Upper lobe of right lung (tissue), 1 donor: ENCODE measurements around the gene RASSF1. TPM values are rescaled to one million over a fixed set of nuclear protein-coding genes. Genes with fewer than 3 reads are reported as not detected.

ENCODE experiments used
- ATAC-seq: fragments of 200-7000 bp; cut with Tn5 transposase; one replicate; pipeline ENCODE4 v1.9.1; 2020; ENCODE audit warnings: mild to moderate bottlenecking, moderate library complexity
- DNase-seq: peaks from one replicate; pipeline ENCODE4 v3.0.0-alpha.2; 2020
- H3K27ac ChIP-seq: fragments of 200-600 bp; one replicate; pipeline ENCODE4 v1.8.0; 2022
- H3K27me3 ChIP-seq: fragments of 200-600 bp; one replicate; pipeline ENCODE4 v1.8.0; 2022; ENCODE audit warnings: mild to moderate bottlenecking
- H3K36me3 ChIP-seq: fragments of 200-600 bp; one replicate; pipeline ENCODE4 v1.8.0; 2022
- H3K4me1 ChIP-seq: fragments of 200-600 bp; one replicate; pipeline ENCODE4 v1.8.0; 2022
- H3K4me3 ChIP-seq: fragments of 200-600 bp; one replicate; pipeline ENCODE4 v1.8.0; 2022; ENCODE audit warnings: mild to moderate bottlenecking
- H3K9me3 ChIP-seq: fragments of 200-600 bp; one replicate; pipeline ENCODE4 v1.8.0; 2022
- CTCF ChIP-seq: fragments of 200-600 bp; IDR thresholded peaks from one replicate; pipeline ENCODE4 v1.8.0; 2022; ENCODE audit warnings: antibody characterized with exemption
- intact Hi-C: fragments of 100-400 bp; cut with DNase I; formaldehyde crosslinking; loops from one replicate; pipeline ENCODE4 v1.11.0; 2022
- total RNA-seq: library from RNA; stranded (reverse); fragmentation: NEBNext Ultra II Directional; extraction: Animal tissue kit (Norgen Biotek cat#: 25700); gene quantifications from one replicate; pipeline ENCODE4 v1.2.1, GENCODE V29; 2021
- donor health status: DM: no; HTN: yes; CAD: no; lungs with severe emphysema.

Gene RASSF1
- total RNA-seq, 1 donor from 2014 or later = 39.1 TPM

DNA sequence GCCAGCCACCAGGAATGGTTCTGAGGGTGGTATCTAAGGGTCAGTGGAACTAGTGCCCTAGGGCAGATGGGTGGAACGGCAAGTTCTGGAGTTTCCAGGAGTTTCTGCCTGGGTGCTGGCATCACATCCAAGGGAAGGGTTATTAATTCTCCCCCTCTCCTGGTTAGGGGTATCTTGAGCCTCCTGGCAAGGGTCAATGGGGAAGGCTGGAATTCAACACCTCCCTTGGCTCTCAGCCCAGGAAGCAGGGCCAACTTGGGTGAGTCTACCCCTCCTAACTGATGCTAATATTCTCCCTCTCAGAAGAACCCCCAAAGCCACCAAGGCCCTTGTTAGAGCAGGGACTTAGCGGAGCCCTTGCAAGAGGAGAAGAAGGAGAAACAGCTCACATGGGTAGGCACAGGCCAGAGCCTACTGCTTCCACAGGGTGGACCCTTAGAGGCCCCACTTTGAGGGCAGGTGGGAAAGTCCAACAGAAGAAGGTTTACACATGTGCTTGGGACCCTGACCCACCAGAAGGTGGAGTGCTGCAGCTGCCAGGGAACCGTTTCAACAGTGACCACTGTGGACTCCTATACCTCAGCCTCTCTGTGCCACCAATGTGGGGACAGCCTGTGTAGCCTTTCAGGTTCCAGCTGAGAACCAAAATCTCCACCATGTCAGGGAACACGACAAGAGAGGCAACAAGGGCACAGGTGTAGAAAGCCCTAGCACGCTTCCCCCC, 15.4 kb upstream of the RASSF1 start:
- TF ChIP-seq CTCF = no peak
- Histone ChIP-seq H3K4me3 (peak overlapping the region; percentile 89), H3K9me3 (no peaks in the 10 kb centered on the region), H3K36me3 (peaks cover 36% of the 10 kb centered on the region), H3K27me3 (no peaks in the 10 kb centered on the region), H3K27ac (peak overlapping the region; percentile 17), H3K4me1 (peaks cover 44% of the 10 kb centered on the region)
- DNase-seq = no peak
- ATAC-seq = no peak
- intact Hi-C loops = no loop called here

GRCh38 chr3:50354850-50355249, 14.2 kb upstream of the RASSF1 start:
- TF ChIP-seq CTCF = no peak
- no peaks in the 10 kb centered on the region for H3K27me3 ChIP-seq
- intact Hi-C loops = no loop called here
- no peaks in the 10 kb centered on the region for H3K9me3 ChIP-seq
- DNase-seq = no peak
- peaks cover 47% of the 10 kb centered on the region for H3K4me1 ChIP-seq
- H3K27ac ChIP-seq = no peak overlapping the region
- H3K4me3 ChIP-seq = no peak overlapping the region
- peaks cover 36% of the 10 kb centered on the region for H3K36me3 ChIP-seq
- no peak for ATAC-seq

DNA sequence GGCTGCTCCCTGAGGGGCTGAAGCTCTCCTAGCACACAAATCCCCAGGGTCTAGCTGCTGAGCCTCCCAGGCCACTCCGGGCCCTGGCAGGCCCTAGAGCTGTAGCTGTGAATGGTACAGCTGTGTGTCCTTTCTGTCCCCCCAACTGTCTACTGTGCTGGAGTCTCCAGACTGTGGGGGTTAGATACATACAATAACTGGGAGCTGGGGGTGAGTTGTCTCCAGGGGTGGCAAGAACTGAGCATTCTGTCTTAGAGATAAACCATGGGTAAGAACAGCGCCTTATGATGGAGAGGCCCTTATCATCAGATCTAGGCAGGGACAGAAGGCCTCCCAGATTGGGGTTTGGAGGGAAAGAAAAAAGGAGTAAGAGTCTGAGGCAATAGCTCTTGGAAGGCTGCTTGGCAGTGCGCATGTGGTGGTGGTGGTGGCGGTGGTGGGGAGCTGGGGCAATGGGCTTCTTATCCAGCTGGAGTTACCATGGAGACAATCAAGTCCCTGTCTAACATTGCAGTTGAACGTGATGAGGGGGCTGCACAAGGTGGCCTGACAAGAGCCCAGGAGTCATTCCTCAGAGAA, 13.6 kb upstream of the RASSF1 start:
- Histone ChIP-seq H3K4me1 (peaks cover 53% of the 10 kb centered on the region), H3K4me3 (no peak overlapping the region), H3K9me3 (no peaks in the 10 kb centered on the region), H3K36me3 (peaks cover 36% of the 10 kb centered on the region), H3K27ac (no peak overlapping the region), H3K27me3 (no peaks in the 10 kb centered on the region)
- DNase-seq (no peak), ATAC-seq (no peak)
- intact Hi-C loops = no loop called here
- TF ChIP-seq CTCF = no peak

DNA sequence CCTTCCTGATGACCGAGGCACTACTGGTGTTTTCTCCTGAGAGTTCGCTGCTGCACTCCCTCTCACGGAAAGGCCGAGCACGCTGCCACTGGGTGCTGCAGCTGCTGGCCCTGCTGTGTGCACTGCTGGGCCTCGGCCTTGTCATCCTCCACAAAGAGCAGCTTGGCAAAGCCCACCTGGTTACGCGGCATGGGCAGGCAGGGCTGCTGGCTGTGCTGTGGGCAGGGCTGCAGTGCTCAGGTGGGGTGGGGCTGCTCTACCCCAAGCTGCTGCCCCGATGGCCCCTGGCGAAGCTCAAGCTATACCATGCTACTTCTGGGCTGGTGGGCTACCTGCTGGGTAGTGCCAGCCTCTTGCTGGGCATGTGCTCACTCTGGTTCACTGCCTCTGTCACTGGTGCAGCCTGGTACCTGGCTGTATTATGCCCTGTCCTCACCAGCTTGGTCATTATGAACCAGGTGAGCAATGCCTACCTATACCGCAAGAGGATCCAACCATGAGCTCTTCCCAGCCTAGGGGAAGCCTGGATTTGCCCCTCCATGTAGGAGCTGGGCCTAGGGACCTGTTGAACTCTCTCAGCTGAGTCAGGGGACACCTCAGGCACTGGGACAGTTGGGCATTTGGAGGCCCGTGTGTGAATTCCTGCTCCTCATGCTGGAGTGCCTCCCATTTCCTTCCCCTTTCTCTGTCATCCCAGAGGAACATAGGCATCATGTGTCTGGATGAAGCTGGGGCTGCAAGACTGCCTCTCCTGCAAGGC, 12.8 kb upstream of the RASSF1 start:
- peaks cover 54% of the 10 kb centered on the region for H3K4me1 ChIP-seq
- TF ChIP-seq CTCF = no peak
- no peak overlapping the region for H3K27ac ChIP-seq
- no peak for DNase-seq
- intact Hi-C loops = no loop called here
- no peaks in the 10 kb centered on the region for H3K27me3 ChIP-seq
- no peaks in the 10 kb centered on the region for H3K9me3 ChIP-seq
- peaks cover 45% of the 10 kb centered on the region for H3K36me3 ChIP-seq
- no peak for ATAC-seq
- no peak overlapping the region for H3K4me3 ChIP-seq

DNA sequence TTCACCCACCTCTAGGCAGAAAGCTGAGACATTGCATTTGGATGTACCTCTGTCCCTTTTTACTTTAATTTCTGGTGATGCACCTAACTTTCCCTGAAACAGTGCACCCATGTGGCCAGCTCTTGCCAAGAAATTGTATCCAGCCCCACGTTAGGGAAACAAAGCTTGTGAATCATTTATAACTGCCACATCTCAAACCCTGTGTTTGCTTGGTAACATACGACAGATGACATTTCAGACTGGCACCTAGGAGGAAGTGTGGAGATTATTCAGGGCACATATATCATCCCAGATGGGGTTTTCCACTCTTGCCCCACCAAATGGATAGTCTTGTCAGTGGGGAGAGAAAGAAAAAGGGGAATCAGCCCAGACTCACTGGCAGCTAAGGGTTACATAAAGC, 12.1 kb upstream of the RASSF1 start:
- Histone ChIP-seq H3K4me3 (no peak overlapping the region), H3K9me3 (no peaks in the 10 kb centered on the region), H3K36me3 (peaks cover 51% of the 10 kb centered on the region), H3K4me1 (peaks cover 48% of the 10 kb centered on the region), H3K27me3 (no peaks in the 10 kb centered on the region), H3K27ac (no peak overlapping the region)
- ATAC-seq (no peak), DNase-seq (no peak)
- intact Hi-C loops = no loop called here
- peak; percentile 5 for TF ChIP-seq CTCF
